GM23248 (cell line): ENCODE data around the gene EIF2B5.

Experiments used
- EZH2 ChIP-seq: fragments of 200-600 bp; sonication (generic); IDR thresholded peaks from 2 replicates; pipeline ENCODE4 v1.6.1; 2018; ENCODE audit warnings: antibody characterized with exemption, mild to moderate bottlenecking; ENCODE audit not compliant: insufficient read depth, poor library complexity, severe bottlenecking
- EZH2phosphoT487 ChIP-seq: fragments of 200-600 bp; sonication (generic); IDR thresholded peaks from 2 replicates; pipeline ENCODE4 v1.6.1; 2018; ENCODE audit warnings: antibody characterized with exemption, moderate library complexity, mild to moderate bottlenecking, low read depth; ENCODE audit not compliant: insufficient read depth

DNA sequence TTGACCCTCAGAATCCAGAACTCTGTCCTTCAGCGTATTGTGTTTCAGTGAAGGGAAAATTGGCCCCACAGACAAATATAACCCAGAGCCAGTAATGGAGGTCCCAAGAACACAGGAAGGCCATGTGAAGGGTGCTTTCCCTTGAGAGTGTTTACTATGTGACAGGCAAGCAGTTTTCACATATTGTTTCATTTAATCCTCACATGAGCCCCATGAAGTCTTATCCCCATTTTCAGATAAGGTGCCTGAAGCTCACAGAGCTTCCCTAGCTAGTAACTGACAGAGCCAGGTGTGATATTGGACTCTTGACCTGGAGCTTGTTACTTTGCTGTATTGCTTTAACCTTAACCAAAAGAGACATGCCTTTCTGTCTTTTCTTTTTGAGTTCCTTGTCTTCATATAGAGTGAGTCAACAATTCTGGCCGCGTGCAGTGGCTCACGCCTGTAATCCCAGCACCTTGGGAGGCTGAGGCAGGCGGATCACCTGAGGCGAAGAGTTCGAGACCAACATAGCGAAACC lies 10.7 kb downstream of the EIF2B5 start:
- TF ChIP-seq EZH2phosphoT487 (no peak), EZH2 (no peak)
